WTC11 (cell line): ENCODE data around the gene B3GALNT2.

Experiments
- CTCF ChIP-seq: fragments of 200-600 bp; IDR thresholded peaks from 2 replicates; pipeline ENCODE4 v1.8.0; 2022; ENCODE audit warnings: antibody characterized with exemption
- TF ChIP-seq, protein P1 (sequence below): fragments of 250-450 bp; sonication (Bioruptor Pico); conservative IDR thresholded peaks from 2 replicates; pipeline ENCODE4 v1.9.0; 2021; ENCODE audit warnings: mild to moderate bottlenecking

- TF ChIP-seq, protein P1, sequence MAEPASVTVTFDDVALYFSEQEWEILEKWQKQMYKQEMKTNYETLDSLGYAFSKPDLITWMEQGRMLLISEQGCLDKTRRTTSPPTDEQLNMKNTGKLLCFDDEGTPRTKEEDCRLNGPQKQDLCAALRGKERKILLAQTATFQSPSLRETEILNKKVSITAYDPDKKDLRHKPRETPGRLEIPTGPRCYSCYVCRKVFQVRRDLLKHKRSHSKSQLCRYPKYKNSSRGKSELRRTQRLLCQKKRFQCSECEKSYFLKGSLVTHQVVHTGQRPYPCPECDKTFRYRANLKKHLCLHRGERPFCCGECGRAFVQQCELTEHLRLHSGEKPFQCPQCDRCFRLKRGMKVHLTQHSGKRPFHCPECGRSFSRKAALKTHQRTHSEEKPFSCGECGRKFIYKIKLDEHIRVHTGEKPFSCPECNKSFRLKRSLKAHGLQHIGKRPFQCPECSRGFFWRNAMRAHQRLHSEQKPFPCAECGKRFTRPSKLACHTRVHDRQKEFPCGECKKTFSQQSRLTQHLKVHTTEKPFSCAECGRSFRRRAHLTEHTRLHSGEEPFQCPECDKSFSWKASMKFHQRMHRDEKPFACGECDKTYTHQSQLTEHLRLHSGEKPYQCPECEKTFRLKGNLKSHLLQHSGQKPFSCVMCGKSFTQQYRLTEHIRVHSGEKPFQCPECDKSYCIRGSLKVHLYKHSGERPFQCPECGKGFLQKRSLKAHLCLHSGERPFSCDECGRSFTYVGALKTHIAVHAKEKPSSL (CRISPR knock-in tag): no peak
- TF ChIP-seq CTCF: no peak
These were observed 8.7 kb downstream of the B3GALNT2 start for GRCh38 chr1:235495551-235495950.
